Pons (tissue), 1 donor: ENCODE data around the gene DACT2.
"Not testable (repeated sequence)": the region's sequence is repeated elsewhere in the genome, so short reads cannot be mapped to it uniquely, and the experiment has no call there.

Experiments used
- DNase-seq: peaks from one replicate; pipeline ENCODE4 v3.0.0-alpha.2; 2016; ENCODE audit warnings: low spot score

DACT2 gene

GRCh38 chr6:168301648-168302398 lies 17.8 kb downstream of the DACT2 start:
- no peak for DNase-seq

- no peak for DNase-seq
These were observed 18.5 kb downstream of the DACT2 start for GRCh38 chr6:168300975-168301647.

DNA sequence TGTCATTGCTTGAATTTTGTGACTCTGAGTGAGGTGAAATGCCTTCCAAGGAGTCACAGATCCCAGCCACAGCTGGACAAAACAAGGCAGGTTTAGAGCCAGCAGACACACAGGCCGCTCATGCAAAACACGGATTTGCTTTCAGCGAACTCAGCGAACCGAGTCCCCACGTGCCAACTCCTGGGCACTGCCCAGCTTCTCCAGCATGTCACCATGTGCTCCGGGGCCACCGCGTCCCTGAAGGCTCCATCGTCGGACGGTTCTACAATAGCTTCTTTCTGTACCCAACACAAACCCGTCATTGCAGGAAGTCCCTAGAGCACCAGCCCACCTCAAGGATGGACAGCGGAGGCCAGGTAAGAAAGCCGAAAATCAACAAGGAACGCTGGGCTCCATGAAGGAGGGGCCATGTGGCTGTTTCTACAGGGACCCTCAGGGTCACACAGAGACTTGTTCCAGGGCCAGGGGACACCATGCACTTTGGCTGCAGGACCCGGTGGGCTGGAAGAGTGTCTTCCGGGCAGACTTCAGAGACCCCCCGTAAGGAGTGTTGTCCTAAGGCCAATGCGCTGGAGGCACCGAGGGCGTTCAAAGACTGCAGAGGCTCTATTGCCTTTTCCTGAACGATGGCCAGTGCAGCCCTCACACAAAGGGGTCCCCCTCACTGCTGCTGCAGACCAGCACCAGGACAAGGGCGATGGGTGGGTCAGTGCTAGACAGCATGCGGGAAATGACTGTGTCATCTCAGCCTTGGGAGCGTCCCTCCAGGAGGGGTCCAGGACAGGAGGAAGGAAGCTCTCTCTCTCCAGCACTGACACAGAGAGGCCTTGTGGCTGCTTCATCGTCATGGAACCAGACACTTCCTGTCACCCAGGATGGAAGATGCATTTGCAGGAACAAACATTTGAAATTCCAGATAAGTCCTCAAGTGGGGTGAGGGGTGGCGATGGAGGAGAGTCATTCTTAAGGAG lies 19.8 kb downstream of the DACT2 start:
- DNase-seq, result peak; percentile 43

GRCh38 chr6:168297643-168298042 lies 21.9 kb downstream of the DACT2 start:
- DNase-seq, result no peak

GRCh38 chr6:168294901-168295300 lies 24.7 kb downstream of the DACT2 start:
- no peak for DNase-seq

GRCh38 chr6:168293636-168294530 lies 25.7 kb downstream of the DACT2 start:
- DNase-seq, result no peak

- no peak for DNase-seq
These were observed 26.8 kb downstream of the DACT2 start for GRCh38 chr6:168292826-168293225.

DNA sequence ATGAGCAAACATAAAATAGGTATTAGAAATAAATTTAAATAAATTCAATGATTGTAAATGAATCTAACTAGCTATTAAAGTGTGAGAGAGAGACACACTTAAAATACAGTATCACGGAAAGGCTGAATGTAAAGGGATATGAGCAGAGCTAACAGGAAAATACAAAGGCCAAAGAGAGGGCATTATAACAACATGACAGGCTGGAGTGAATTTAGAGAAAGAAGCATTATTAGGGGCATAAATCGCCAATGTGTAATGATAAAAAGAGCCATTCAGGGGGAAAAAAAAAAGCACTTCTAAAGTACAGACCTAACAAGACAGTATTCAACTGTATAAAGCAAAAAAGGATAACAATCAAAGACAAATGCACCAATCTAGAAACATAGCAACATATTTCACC lies 28.1 kb downstream of the DACT2 start:
- peak; percentile 95 for DNase-seq

- DNase-seq, result no peak
These were observed 29.5 kb downstream of the DACT2 start for GRCh38 chr6:168290095-168290494.

DNA sequence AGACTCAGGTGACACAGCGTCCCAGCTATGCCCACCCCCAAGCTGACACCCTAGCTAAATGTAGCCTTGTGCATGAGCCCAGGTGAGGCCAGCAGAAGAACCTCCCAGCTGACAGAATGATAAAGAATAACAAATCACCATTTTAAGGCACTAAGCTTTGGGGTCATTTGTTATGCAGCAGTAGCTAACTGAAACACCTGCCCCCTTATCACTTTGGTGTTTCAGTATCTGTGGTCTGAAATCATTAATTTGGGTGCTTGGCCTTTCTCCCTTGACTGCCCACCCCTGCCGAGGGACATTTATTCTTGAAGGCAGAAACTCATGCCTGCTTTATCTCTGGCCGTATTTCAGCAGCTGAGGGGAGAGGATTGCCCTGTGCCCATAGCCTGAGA lies 30.0 kb downstream of the DACT2 start:
- DNase-seq, result no peak

- no peak for DNase-seq
These were observed 30.6 kb downstream of the DACT2 start for GRCh38 chr6:168288781-168289570.

DNA sequence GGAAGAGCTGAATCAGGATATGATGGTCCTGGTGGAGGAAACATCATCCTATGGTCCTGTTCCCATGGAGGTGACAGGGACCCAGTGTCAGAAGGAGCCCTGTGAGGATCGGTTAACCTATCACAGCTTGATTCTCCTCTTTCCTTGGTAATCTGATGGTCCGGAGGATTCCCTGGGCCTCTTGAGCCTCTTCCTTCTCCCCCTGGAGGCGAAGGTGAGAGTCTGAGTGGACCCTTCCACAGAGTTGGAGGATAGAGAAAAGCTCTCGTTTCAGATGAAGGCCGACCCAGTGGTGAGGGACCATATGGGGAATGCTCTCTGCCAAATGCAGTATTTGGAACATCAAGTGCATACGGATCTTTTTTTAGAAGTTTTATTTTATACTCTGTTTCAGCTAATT lies 32.1 kb downstream of the DACT2 start:
- not testable (repeated sequence) for DNase-seq

DNA sequence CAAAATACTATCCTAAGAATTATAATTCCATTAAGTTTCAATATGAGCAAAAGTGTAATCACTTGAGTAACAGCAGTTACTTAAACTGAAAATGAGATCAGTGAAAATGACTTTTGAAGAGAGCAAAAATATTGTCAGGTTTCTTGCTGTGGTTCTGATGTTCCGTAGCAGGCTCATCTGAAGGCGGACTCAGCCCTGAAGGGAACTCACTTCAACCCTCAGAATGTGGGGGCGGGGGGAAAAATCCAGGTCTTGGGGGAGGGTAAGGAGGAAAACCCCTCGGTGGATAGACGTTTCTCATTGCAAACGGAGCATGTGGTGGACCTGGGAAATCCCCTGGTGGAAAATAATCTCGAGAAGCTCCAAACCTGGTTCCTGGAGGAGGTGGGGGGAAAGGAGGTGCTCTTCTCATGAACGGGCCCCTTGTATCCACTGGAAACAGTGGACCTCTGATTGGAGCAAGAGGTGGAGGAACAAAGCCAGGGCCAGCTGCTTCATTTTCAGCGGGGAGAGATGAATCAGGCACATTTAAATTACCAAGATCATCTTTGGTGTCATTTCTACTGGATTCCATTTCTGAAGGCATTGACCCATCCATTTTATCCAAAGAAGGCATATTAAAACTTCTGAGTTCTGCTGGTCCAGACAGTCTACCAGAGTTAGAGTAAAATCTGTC lies 32.7 kb downstream of the DACT2 start:
- not testable (repeated sequence) for DNase-seq

GRCh38 chr6:168286116-168286515 lies 33.5 kb downstream of the DACT2 start:
- DNase-seq, result no peak

DNA sequence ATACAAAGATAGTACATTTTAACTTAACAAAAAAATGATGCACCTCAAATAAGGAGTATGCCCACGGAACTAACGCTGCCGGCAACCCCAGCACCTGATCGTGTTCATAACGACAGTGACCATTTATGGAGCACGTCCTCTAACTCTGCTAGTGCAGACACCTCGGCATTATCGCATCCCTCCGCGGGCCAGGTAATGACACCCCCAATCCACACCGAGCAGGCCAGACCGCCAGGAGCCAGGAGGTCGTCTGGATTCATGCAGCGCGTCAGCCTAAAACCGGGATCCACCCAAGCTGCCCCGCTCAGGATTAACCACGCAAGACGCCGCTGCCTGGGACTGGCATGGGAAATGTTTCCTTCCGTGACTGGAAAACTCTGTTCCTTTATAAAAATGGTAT lies 34.1 kb downstream of the DACT2 start:
- DNase-seq, result no peak

GRCh38 chr6:168284187-168284586 lies 35.4 kb downstream of the DACT2 start:
- DNase-seq, result no peak

GRCh38 chr6:168283686-168284025 lies 35.9 kb downstream of the DACT2 start:
- DNase-seq, result no peak

- no peak for DNase-seq
These were observed 36.4 kb downstream of the DACT2 start for GRCh38 chr6:168282985-168283685.

DNA sequence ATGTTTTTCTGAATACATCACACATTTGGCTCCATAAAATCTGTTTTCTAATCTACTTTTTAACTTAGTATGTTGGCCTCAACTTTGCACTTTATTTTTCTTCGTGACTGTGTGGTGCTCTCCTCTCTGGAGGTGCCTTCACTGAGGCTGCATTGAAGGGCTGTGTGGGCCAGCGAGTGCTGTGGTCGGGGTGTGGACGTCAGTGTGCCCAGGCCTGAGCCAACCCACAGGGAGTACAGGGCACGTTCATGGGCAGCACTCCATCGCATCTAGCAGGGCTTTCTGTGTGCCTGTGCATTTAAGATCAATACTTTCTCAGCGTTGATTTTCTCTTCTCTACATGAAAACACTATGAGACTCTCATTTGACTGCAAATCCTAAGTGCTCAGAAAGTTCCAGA lies 37.8 kb downstream of the DACT2 start:
- no peak for DNase-seq

- not testable (repeated sequence) for DNase-seq
These were observed 38.3 kb downstream of the DACT2 start for GRCh38 chr6:168281314-168281713.
